Smooth muscle cell (in vitro differentiated cells): ENCODE measurements around the gene KRT84. TPM values are rescaled to one million over a fixed set of nuclear protein-coding genes. Genes with fewer than 3 reads are reported as not detected.

Source experiments
- DNase-seq: peaks from one replicate; lab custom pipeline; 2025; ENCODE audit not compliant: unreplicated experiment; lab: John Stamatoyannopoulos, UW
- H2AFZ ChIP-seq: fragments of 200-600 bp; sonication (generic); 2 replicates; pipeline ENCODE4 v1.6.0; 2016; ENCODE audit warnings: antibody characterized with exemption, low read depth, mild to moderate bottlenecking
- H3F3A ChIP-seq: fragments of 200-600 bp; sonication (generic); 2 replicates; pipeline ENCODE4 v1.6.0; 2017; ENCODE audit warnings: antibody characterized with exemption, low read depth
- H3K27ac ChIP-seq: fragments of 200-600 bp; sonication (generic); 2 replicates; pipeline ENCODE4 v1.5.1; 2016; ENCODE audit warnings: low read depth, mild to moderate bottlenecking
- H3K27me3 ChIP-seq: fragments of 200-600 bp; sonication (generic); 2 replicates; pipeline ENCODE4 v1.6.1; 2016; ENCODE audit warnings: low read depth, mild to moderate bottlenecking
- H3K36me3 ChIP-seq: fragments of 200-600 bp; sonication (generic); 2 replicates; pipeline ENCODE4 v1.5.1; 2016; ENCODE audit warnings: low read depth
- H3K4me1 ChIP-seq: fragments of 200-600 bp; sonication (generic); 2 replicates; pipeline ENCODE4 v1.5.1; 2016; ENCODE audit warnings: low read depth
- H3K4me2 ChIP-seq: fragments of 200-600 bp; sonication (generic); 2 replicates; pipeline ENCODE4 v1.6.0; 2016; ENCODE audit warnings: mild to moderate bottlenecking
- H3K4me3 ChIP-seq: fragments of 200-600 bp; sonication (generic); 2 replicates; pipeline ENCODE4 v1.5.1; 2016; ENCODE audit warnings: mild to moderate bottlenecking
- H3K79me2 ChIP-seq: fragments of 200-600 bp; sonication (generic); 2 replicates; pipeline ENCODE4 v1.6.0; 2016; ENCODE audit warnings: low read depth, mild to moderate bottlenecking
- H3K9ac ChIP-seq: fragments of 200-600 bp; sonication (generic); 2 replicates; pipeline ENCODE4 v1.6.0; 2016; ENCODE audit warnings: low read depth
- H3K9me3 ChIP-seq: fragments of 200-600 bp; sonication (generic); replicated peaks from 2 replicates; pipeline ENCODE4 v1.5.1; 2016; ENCODE audit warnings: low read depth
- H4K20me1 ChIP-seq: fragments of 200-600 bp; sonication (generic); 2 replicates; pipeline ENCODE4 v1.6.0; 2016; ENCODE audit warnings: low read depth
- CTCF ChIP-seq: fragments of 200-600 bp; sonication (generic); IDR thresholded peaks from 2 replicates; pipeline ENCODE4 v1.5.1; 2017; ENCODE audit warnings: borderline replicate concordance, mild to moderate bottlenecking, antibody characterized with exemption; ENCODE audit not compliant: insufficient read depth, poor library complexity, severe bottlenecking
- WGBS: methylation state at CpG from one replicate; pipeline ENCODE4 v1.1.7; 2016; ENCODE audit warnings: low lambda C conversion rate; 5-methylcytosine and 5-hydroxymethylcytosine counted together
- polyA plus RNA-seq: library from polyadenylated mRNA; unstranded; fragments of >200 nt; fragmentation: Nextera tagmentation; extraction: Ambion mirVana; gene quantifications from 2 replicates; pipeline ENCODE4 v1.2.1, GENCODE V29; 2016
- total RNA-seq: library from RNA; depleted of rRNA; stranded (reverse); fragments of >200 nt; gene quantifications from 2 replicates; pipeline ENCODE4 v1.2.3, GENCODE V29; 2014

The KRT84 gene
- total and polyA plus RNA-seq, 2 experiments from 2014 or later = 0.09 to 5.6 TPM

- Histone ChIP-seq H2AFZ (no peak overlapping the region), H3K4me1 (no peaks in the 10 kb centered on the region), H4K20me1 (no peaks in the 10 kb centered on the region), H3K27me3 (no peaks in the 10 kb centered on the region), H3K4me2 (no peak overlapping the region), H3F3A (no peaks in the 10 kb centered on the region), H3K4me3 (no peak overlapping the region), H3K27ac (no peak overlapping the region), H3K36me3 (no peaks in the 10 kb centered on the region), H3K9ac (no peak overlapping the region), H3K9me3 (no peaks in the 10 kb centered on the region), H3K79me2 (no peaks in the 10 kb centered on the region)
- DNase-seq = no peak
- 78% methylated on average over 10 of the region's 10 CpGs for WGBS
- no peak for TF ChIP-seq CTCF
Measured at GRCh38 chr12:52415870-52416750, 30.7 kb upstream of the KRT84 start.

- no peak overlapping the region for H3K27ac ChIP-seq
- no peaks in the 10 kb centered on the region for H3K27me3 ChIP-seq
- H3K4me1 ChIP-seq = no peaks in the 10 kb centered on the region
- TF ChIP-seq CTCF = no peak
- no peak overlapping the region for H3K4me3 ChIP-seq
- no peaks in the 10 kb centered on the region for H3K79me2 ChIP-seq
- no peak overlapping the region for H2AFZ ChIP-seq
- no peaks in the 10 kb centered on the region for H3F3A ChIP-seq
- H4K20me1 ChIP-seq = no peaks in the 10 kb centered on the region
- no peak overlapping the region for H3K9ac ChIP-seq
- no peak overlapping the region for H3K4me2 ChIP-seq
- 77% methylated on average over 5 of the region's 5 CpGs for WGBS
- H3K36me3 ChIP-seq = no peaks in the 10 kb centered on the region
- no peak for DNase-seq
- H3K9me3 ChIP-seq = no peaks in the 10 kb centered on the region
Measured at GRCh38 chr12:52414936-52415335, 29.5 kb upstream of the KRT84 start.

- Histone ChIP-seq H3F3A (no peaks in the 10 kb centered on the region), H3K9ac (no peak overlapping the region), H3K27ac (no peak overlapping the region), H3K36me3 (no peaks in the 10 kb centered on the region), H3K9me3 (no peaks in the 10 kb centered on the region), H3K27me3 (no peaks in the 10 kb centered on the region), H3K4me3 (no peak overlapping the region), H3K79me2 (no peaks in the 10 kb centered on the region), H3K4me2 (no peak overlapping the region), H4K20me1 (no peaks in the 10 kb centered on the region), H2AFZ (no peak overlapping the region), H3K4me1 (no peaks in the 10 kb centered on the region)
- DNase-seq = no peak
- TF ChIP-seq CTCF = no peak
- WGBS = 80% methylated on average over 7 of the region's 8 CpGs
Measured at GRCh38 chr12:52413782-52414345, 28.4 kb upstream of the KRT84 start.
